HCT116 (cell line): ENCODE results near the gene PLEK. TPM values are rescaled to one million over a fixed set of nuclear protein-coding genes. Genes with fewer than 3 reads are reported as not detected.

Source experiments
- ATAC-seq: fragments of 200-7000 bp; cut with Tn5 transposase; 2 replicates; pipeline ENCODE4 v1.9.1; 2020; ENCODE audit warnings: mild to moderate bottlenecking, moderate library complexity
- BruUV-seq: library from RNA; stranded (reverse); fragments of 400-500 nt; replicated peaks from 2 replicates; lab custom pipeline; 2021; lab: Mats Ljungman, UMichigan
- CTCF ChIA-PET: fragments of 300-600 bp; sonication (Branson Sonifier 250); formaldehyde crosslinking; loops from one replicate; lab custom pipeline; 2021; ENCODE audit warnings: antibody characterized with exemption; lab: Charles Lee
- POLR2A ChIA-PET: fragments of 300-600, 350-600 bp; sonication (Branson Sonifier 250); formaldehyde crosslinking; loops from one replicate; lab custom pipeline; 2021; ENCODE audit warnings: antibody characterized with exemption; lab: Charles Lee
- RAD21 ChIA-PET, 2 experiments: fragments of 300-600 bp; sonication (Branson Sonifier 250); formaldehyde crosslinking; loops; one replicate each; lab custom pipeline; 2023; ENCODE audit warnings: low total read pairs in 2 of 2; ENCODE audit not compliant: uncharacterized antibody in 2 of 2, unreplicated experiment in 2 of 2, low non-redundant PET in 1 of 2; lab: Charles Lee
- DNase-seq: peaks from one replicate; pipeline ENCODE4 v3.0.0-alpha.2; 2010; ENCODE audit warnings: low read depth, low spot score
- H2AFZ ChIP-seq: fragments of 200-600 bp; shearing (Covaris generic), sonication (generic); 2 replicates; pipeline ENCODE4 v1.6.1; 2017; ENCODE audit warnings: low read depth, mixed run types, mixed read lengths, antibody characterized with exemption, low read length; ENCODE audit not compliant: poor library complexity, severe bottlenecking
- H3K27ac ChIP-seq: 2 replicates; pipeline ENCODE4 v1.5.1; 2012; ENCODE audit warnings: low read depth, low read length
- H3K27me3 ChIP-seq: fragments of 200-600 bp; sonication (generic); 2 replicates; pipeline ENCODE4 v1.6.1; 2016; ENCODE audit warnings: mixed run types, low read length, mixed read lengths; ENCODE audit not compliant: insufficient read depth
- H3K36me3 ChIP-seq, 2 experiments: fragments of 200-500 bp in 1 of 2; fragments of 200-600 bp in 1 of 2; sonication (Bioruptor generic) in 1 of 2; sonication (generic) in 1 of 2; 2 replicates each; pipeline versions ENCODE4 v1.5.1 to v1.6.1; 2014 to 2016; ENCODE audit warnings: low read length in 2 of 2, inconsistent platforms in 1 of 2, mixed read lengths in 1 of 2, mixed run types in 1 of 2; ENCODE audit not compliant: insufficient read depth in 2 of 2, control insufficient read depth in 1 of 2
- H3K4me1 ChIP-seq, 2 experiments: fragments of 200-600 bp in 1 of 2; sonication (generic) in 1 of 2; 2 replicates each; pipeline versions ENCODE4 v1.5.1 to v1.6.1; 2012 to 2017; ENCODE audit warnings: low read length in 2 of 2, inconsistent platforms in 1 of 2, mild to moderate bottlenecking in 1 of 2, mixed read lengths in 1 of 2, mixed run types in 1 of 2, moderate library complexity in 1 of 2; ENCODE audit not compliant: insufficient read depth in 2 of 2, control insufficient read depth in 1 of 2
- H3K4me2 ChIP-seq: fragments of 200-600 bp; sonication (generic); 2 replicates; pipeline ENCODE4 v1.6.1; 2017; ENCODE audit warnings: mixed run types, low read length, mixed read lengths
- H3K4me3 ChIP-seq, 2 experiments: fragments of 200-600 bp in 1 of 2; sonication (generic) in 1 of 2; replicated peaks in 1 of 2; 2 replicates each; pipeline ENCODE4 v1.5.1; 2011 to 2016; ENCODE audit warnings: low read length in 2 of 2, control low read depth in 1 of 2, low read depth in 1 of 2, mild to moderate bottlenecking in 1 of 2, mixed read lengths in 1 of 2, mixed run types in 1 of 2
- H3K79me2 ChIP-seq: fragments of 200-600 bp; sonication (generic); 2 replicates; pipeline ENCODE4 v1.6.1; 2017; ENCODE audit warnings: mild to moderate bottlenecking, mixed run types, low read length, moderate library complexity, mixed read lengths; ENCODE audit not compliant: insufficient read depth
- H3K9ac ChIP-seq: fragments of 200-600 bp; sonication (generic); 2 replicates; pipeline ENCODE4 v1.6.1; 2016; ENCODE audit warnings: low read length, mixed read lengths
- H3K9me2 ChIP-seq: fragments of 200-600 bp; sonication (generic), shearing (Covaris generic); 2 replicates; pipeline ENCODE4 v1.6.1; 2017; ENCODE audit warnings: mixed run types, mild to moderate bottlenecking, moderate library complexity; ENCODE audit not compliant: insufficient read depth
- H3K9me3 ChIP-seq, 2 experiments: fragments of 200-500 bp in 1 of 2; fragments of 200-600 bp in 1 of 2; sonication (Bioruptor generic) in 1 of 2; sonication (generic) in 1 of 2; 2 replicates each; pipeline ENCODE4 v1.6.1; 2014 to 2017; ENCODE audit warnings: low read length in 2 of 2, mixed read lengths in 2 of 2, inconsistent platforms in 1 of 2, low read depth in 1 of 2, mild to moderate bottlenecking in 1 of 2, mixed run types in 1 of 2, moderate library complexity in 1 of 2; ENCODE audit not compliant: control insufficient read depth in 1 of 2, insufficient read depth in 1 of 2
- H4K20me1 ChIP-seq: fragments of 200-600 bp; sonication (generic), shearing (Covaris generic); 2 replicates; pipeline ENCODE4 v1.6.1; 2017; ENCODE audit warnings: mixed run types, mild to moderate bottlenecking, moderate library complexity; ENCODE audit not compliant: insufficient read depth
- CBX3 ChIP-seq: IDR thresholded peaks from 2 replicates; pipeline ENCODE4 v1.6.1; 2012; ENCODE audit warnings: low read depth
- CEBPB ChIP-seq: IDR thresholded peaks from 2 replicates; pipeline ENCODE4 v1.6.1; 2012; ENCODE audit warnings: low read depth
- EGR1 ChIP-seq: IDR thresholded peaks from 2 replicates; pipeline ENCODE4 v1.6.1; 2012; ENCODE audit warnings: low read depth
- EZH2 ChIP-seq: fragments of 200-600 bp; sonication (generic); IDR thresholded peaks from 2 replicates; pipeline ENCODE4 v1.6.1; 2017; ENCODE audit warnings: antibody characterized with exemption, mixed run types
- EZH2phosphoT487 ChIP-seq: fragments of 200-600 bp; IDR thresholded peaks from 2 replicates; pipeline ENCODE4 v1.6.1; 2018; ENCODE audit warnings: antibody characterized with exemption, borderline replicate concordance
- FOSL1 ChIP-seq: IDR thresholded peaks from 2 replicates; pipeline ENCODE4 v1.6.1; 2012; ENCODE audit warnings: low read depth
- JUND ChIP-seq: IDR thresholded peaks from 2 replicates; pipeline ENCODE4 v1.6.1; 2012
- POLR2A ChIP-seq: IDR thresholded peaks from 2 replicates; pipeline ENCODE4 v1.7.0; 2011; ENCODE audit warnings: borderline replicate concordance; ENCODE audit not compliant: insufficient read depth, insufficient read length; ENCODE audit errors: extremely low read depth
- RAD21 ChIP-seq: IDR thresholded peaks from 2 replicates; pipeline ENCODE4 v1.6.1; 2012; ENCODE audit warnings: low read depth, mild to moderate bottlenecking
- SIN3A ChIP-seq: IDR thresholded peaks from 2 replicates; pipeline ENCODE4 v1.6.1; 2012; ENCODE audit warnings: low read depth
- SP1 ChIP-seq: IDR thresholded peaks from 2 replicates; pipeline ENCODE4 v1.6.1; 2012; ENCODE audit warnings: low read depth
- SRF ChIP-seq: IDR thresholded peaks from 2 replicates; pipeline ENCODE4 v1.6.1; 2012; ENCODE audit warnings: low read depth
- TCF7L2 ChIP-seq: IDR thresholded peaks from 2 replicates; pipeline ENCODE4 v1.7.0; 2011; ENCODE audit warnings: borderline replicate concordance, inconsistent platforms; ENCODE audit not compliant: insufficient read depth, insufficient read length; ENCODE audit errors: extremely low read depth
- ZNF274 ChIP-seq: fragments of 200-500 bp; sonication (Bioruptor generic); IDR thresholded peaks from 2 replicates; pipeline ENCODE4 v1.6.1; 2014; ENCODE audit warnings: mild to moderate bottlenecking, low read depth, low read length, inconsistent platforms
- intact Hi-C: fragments of 100-400 bp; cut with micrococcal nuclease; formaldehyde crosslinking; loops from 2 replicates; pipeline ENCODE4 v1.10.0; 2022
- total RNA-seq: library from RNA; stranded (reverse); gene quantifications from one replicate; pipeline ENCODE4 v1.2.1, GENCODE V29; 2021; ENCODE audit not compliant: unreplicated experiment
- TF ChIP-seq, protein P1 (sequence below), 3 experiments: fragments of 200-600 bp in 1 of 3; sonication (generic) in 1 of 3; IDR thresholded peaks in 2 of 3; conservative IDR thresholded peaks in 1 of 3; 2 replicates each; pipeline ENCODE4 v1.5.1; 2012 to 2017; ENCODE audit warnings: low read depth in 2 of 3, low read length in 2 of 3, antibody characterized with exemption in 1 of 3, borderline replicate concordance in 1 of 3, control low read depth in 1 of 3, mild to moderate bottlenecking in 1 of 3, mixed read lengths in 1 of 3, mixed run types in 1 of 3, moderate library complexity in 1 of 3; ENCODE audit not compliant: insufficient read depth in 1 of 3
- TF ChIP-seq, protein P2 (sequence below): IDR thresholded peaks from 2 replicates; pipeline ENCODE4 v1.6.1; 2011; ENCODE audit warnings: mild to moderate bottlenecking, low read length, moderate library complexity; ENCODE audit not compliant: insufficient replicate concordance; ENCODE audit errors: extremely low read depth
- TF ChIP-seq, protein P3 (sequence below): IDR thresholded peaks from 2 replicates; pipeline ENCODE4 v1.6.1; 2012
- TF ChIP-seq, protein P4 (sequence below): IDR thresholded peaks from 2 replicates; pipeline ENCODE4 v1.6.1; 2012
- TF ChIP-seq, protein P5 (sequence below): IDR thresholded peaks from 2 replicates; pipeline ENCODE4 v1.6.1; 2012; ENCODE audit warnings: low read depth

PLEK gene
- total RNA-seq, 1 experiment from 2014 or later = 0.22 TPM

DNA sequence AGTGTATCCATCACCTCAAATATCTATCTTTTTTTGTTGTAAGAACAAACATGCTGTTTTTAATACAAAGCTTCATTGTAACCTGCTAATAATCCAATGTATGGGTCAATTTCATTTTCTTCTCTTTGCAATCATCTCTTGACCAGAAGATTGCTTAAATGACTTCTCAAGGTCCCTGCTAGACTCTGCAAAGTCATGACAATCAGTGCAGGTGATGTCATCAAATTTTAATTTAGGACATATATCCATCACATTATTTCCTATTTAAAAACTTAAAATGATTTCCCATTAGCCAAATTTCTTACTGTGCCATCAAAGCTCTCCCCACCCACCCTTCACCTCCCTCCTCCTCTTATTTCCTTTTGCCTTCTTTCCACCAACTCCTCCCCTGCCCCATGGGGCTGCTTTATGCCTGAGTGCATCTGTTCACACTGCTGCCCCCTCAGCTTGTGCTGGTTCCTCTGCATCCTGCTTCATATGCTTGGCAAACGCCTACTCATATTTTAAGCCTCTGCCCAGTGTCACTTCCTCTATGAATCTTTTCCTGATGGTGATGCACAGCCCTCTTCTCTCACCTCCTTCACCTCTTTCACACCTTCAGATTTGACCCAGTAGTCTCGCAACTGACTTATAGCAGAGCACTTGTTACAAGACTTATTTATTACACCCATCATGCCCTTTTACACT lies 20.3 kb downstream of the PLEK start (continued):
- no peak for TF ChIP-seq EZH2phosphoT487

DNA sequence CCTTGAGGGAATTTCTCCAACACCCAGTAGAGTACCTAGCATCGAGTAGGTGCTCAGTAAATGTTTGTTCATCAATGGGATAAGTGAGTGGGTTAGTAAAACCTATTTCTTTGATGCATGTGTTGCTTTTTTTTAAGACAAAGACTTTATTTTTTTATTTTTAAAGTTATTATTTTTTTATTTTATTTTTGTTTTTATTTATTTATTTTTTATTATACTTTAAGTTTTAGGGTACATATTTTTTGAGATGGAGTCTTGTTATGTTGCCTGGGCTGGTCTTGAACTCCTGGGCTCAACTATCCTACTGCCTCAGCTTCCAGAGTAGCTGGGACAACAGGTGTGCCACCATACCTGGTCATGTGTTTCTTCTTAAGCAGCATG lies 20.8 kb downstream of the PLEK start:
- Histone ChIP-seq H2AFZ (no peak overlapping the region), H3K36me3 (no peaks in the 10 kb centered on the region), H3K27ac (no peak overlapping the region), H3K9ac (no peak overlapping the region), H3K27me3 (peaks cover 26% of the 10 kb centered on the region; the same call in 1 of the 2 replicates), H3K4me1 (no peaks in the 10 kb centered on the region), H3K4me2 (no peak overlapping the region), H3K4me3 (no peak overlapping the region), H3K9me3 (no peaks in the 10 kb centered on the region), H3K79me2 (no peaks in the 10 kb centered on the region), H3K9me2 (no peaks in the 10 kb centered on the region), H4K20me1 (no peaks in the 10 kb centered on the region)
- ATAC-seq = no peak
- ChIA-PET CTCF (no interaction called here), RAD21 (no interaction called here), POLR2A (interaction anchor here (0.7 kb wide), 1 partner anchor 545 kb away, joined by 3 read pairs; no protein-coding TSS in a partner anchor)
- no peak for DNase-seq
- no TSS peak for BruUV-seq
- intact Hi-C loops = no loop called here
- TF ChIP-seq, protein P1, sequence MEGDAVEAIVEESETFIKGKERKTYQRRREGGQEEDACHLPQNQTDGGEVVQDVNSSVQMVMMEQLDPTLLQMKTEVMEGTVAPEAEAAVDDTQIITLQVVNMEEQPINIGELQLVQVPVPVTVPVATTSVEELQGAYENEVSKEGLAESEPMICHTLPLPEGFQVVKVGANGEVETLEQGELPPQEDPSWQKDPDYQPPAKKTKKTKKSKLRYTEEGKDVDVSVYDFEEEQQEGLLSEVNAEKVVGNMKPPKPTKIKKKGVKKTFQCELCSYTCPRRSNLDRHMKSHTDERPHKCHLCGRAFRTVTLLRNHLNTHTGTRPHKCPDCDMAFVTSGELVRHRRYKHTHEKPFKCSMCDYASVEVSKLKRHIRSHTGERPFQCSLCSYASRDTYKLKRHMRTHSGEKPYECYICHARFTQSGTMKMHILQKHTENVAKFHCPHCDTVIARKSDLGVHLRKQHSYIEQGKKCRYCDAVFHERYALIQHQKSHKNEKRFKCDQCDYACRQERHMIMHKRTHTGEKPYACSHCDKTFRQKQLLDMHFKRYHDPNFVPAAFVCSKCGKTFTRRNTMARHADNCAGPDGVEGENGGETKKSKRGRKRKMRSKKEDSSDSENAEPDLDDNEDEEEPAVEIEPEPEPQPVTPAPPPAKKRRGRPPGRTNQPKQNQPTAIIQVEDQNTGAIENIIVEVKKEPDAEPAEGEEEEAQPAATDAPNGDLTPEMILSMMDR (IDR thresholded peaks at IDR 0.05 in 2 of 3, conservative IDR thresholded peaks at IDR 0.05 in 1 of 3; ENCODE audit: borderline replicate concordance in 1 of 3, insufficient read depth in 1 of 3, low read depth in 2 of 3, low read length in 2 of 3) = no peak
- no peak for TF ChIP-seq EGR1
- no peak for TF ChIP-seq RAD21
- TF ChIP-seq, protein P2, sequence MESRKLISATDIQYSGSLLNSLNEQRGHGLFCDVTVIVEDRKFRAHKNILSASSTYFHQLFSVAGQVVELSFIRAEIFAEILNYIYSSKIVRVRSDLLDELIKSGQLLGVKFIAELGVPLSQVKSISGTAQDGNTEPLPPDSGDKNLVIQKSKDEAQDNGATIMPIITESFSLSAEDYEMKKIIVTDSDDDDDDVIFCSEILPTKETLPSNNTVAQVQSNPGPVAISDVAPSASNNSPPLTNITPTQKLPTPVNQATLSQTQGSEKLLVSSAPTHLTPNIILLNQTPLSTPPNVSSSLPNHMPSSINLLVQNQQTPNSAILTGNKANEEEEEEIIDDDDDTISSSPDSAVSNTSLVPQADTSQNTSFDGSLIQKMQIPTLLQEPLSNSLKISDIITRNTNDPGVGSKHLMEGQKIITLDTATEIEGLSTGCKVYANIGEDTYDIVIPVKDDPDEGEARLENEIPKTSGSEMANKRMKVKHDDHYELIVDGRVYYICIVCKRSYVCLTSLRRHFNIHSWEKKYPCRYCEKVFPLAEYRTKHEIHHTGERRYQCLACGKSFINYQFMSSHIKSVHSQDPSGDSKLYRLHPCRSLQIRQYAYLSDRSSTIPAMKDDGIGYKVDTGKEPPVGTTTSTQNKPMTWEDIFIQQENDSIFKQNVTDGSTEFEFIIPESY = no peak
- no peak for TF ChIP-seq ZNF274
- TF ChIP-seq JUND = no peak
- TF ChIP-seq, protein P3, sequence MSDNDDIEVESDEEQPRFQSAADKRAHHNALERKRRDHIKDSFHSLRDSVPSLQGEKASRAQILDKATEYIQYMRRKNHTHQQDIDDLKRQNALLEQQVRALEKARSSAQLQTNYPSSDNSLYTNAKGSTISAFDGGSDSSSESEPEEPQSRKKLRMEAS = no peak
- TF ChIP-seq, protein P4, sequence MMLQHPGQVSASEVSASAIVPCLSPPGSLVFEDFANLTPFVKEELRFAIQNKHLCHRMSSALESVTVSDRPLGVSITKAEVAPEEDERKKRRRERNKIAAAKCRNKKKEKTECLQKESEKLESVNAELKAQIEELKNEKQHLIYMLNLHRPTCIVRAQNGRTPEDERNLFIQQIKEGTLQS = no peak
- no peak for TF ChIP-seq TCF7L2
- no peak for TF ChIP-seq SRF
- no peak for TF ChIP-seq FOSL1
- no peak for TF ChIP-seq POLR2A
- TF ChIP-seq, protein P5, sequence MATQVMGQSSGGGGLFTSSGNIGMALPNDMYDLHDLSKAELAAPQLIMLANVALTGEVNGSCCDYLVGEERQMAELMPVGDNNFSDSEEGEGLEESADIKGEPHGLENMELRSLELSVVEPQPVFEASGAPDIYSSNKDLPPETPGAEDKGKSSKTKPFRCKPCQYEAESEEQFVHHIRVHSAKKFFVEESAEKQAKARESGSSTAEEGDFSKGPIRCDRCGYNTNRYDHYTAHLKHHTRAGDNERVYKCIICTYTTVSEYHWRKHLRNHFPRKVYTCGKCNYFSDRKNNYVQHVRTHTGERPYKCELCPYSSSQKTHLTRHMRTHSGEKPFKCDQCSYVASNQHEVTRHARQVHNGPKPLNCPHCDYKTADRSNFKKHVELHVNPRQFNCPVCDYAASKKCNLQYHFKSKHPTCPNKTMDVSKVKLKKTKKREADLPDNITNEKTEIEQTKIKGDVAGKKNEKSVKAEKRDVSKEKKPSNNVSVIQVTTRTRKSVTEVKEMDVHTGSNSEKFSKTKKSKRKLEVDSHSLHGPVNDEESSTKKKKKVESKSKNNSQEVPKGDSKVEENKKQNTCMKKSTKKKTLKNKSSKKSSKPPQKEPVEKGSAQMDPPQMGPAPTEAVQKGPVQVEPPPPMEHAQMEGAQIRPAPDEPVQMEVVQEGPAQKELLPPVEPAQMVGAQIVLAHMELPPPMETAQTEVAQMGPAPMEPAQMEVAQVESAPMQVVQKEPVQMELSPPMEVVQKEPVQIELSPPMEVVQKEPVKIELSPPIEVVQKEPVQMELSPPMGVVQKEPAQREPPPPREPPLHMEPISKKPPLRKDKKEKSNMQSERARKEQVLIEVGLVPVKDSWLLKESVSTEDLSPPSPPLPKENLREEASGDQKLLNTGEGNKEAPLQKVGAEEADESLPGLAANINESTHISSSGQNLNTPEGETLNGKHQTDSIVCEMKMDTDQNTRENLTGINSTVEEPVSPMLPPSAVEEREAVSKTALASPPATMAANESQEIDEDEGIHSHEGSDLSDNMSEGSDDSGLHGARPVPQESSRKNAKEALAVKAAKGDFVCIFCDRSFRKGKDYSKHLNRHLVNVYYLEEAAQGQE = no peak
- no peak for TF ChIP-seq SP1
- no peak for TF ChIP-seq EZH2
- TF ChIP-seq CBX3 = no peak
- no peak for TF ChIP-seq CEBPB
- no peak for TF ChIP-seq SIN3A
